ENCODE results near the gene CES3.
A peak's percentile ranks its signal among the peaks of the same experiment; 100 is the strongest.

The CES3 gene

DNA sequence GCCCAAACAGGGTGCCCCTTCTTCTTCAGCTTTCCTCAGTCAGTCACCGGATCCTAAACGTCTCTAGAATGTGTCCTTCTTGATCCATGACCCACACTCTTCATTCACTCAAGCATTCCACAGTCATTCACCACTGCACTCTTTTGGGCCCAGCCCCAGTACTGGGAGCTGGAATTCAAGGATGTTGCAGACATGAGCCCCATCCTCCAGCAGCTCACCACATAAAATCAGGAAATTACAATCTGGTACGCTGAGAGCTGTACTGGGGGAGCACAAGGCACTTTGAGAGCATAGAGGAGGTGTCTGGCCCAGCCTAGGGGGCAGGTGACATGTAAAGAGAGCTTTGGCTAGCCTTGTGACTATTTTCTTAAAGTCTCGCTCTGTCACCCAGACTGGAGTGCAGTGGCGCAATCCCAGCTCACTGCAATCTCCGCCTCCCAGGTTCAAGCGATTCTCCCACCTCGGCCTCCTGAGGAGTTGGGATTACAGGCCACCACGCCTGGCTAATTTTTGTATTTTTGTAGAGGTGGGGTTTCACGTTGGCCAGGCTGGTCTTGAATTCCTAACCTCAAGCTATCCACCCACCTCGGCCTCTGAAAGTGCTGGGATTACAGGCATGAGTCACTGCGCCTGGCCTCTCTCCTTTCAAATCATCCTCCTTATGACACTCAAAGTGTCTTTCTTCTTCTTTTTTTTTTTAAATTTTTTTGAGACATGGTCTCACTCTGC is 46.0 kb downstream of the CES3 start:
- no peak overlapping the region for H3K4me3 ChIP-seq (ENCODE audit: low read length)
- no peak for TF ChIP-seq ZNF274 (IDR thresholded peaks at IDR 0.05; ENCODE audit: low read depth, low read length)

- no peak overlapping the region for H3K4me3 ChIP-seq (ENCODE audit: low read length)
- TF ChIP-seq ZNF274 (IDR thresholded peaks at IDR 0.05; ENCODE audit: low read depth, low read length) = no peak
These were observed 48.1 kb downstream of the CES3 start for GRCh38 chr16:67009158-67009557.

DNA sequence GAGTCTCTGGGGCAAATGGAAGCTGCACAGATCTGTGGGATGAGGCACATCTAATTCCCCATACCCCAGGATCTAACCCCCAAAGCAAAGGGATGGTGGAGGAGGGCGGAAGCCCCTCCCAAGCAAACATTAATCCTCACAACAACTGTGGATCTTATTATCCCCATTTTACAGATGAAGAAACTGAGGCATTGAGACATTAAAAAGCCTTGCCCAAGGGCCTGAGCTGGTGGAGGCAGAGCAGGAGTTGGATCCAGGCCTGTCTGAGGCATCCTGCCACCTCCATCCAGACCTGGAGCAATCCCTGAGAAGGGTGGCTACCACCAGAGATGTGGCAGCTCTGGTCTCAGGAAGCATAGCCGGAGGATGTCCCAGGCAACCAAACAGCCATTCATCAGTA is 50.2 kb downstream of the CES3 start:
- H3K4me3 ChIP-seq (ENCODE audit: low read length) = no peak overlapping the region
- no peak for TF ChIP-seq ZNF274 (IDR thresholded peaks at IDR 0.05; ENCODE audit: low read depth, low read length)

GRCh38 chr16:67013233-67013822 is 52.3 kb downstream of the CES3 start:
- no peak for TF ChIP-seq ZNF274 (IDR thresholded peaks at IDR 0.05; ENCODE audit: low read depth, low read length)

DNA sequence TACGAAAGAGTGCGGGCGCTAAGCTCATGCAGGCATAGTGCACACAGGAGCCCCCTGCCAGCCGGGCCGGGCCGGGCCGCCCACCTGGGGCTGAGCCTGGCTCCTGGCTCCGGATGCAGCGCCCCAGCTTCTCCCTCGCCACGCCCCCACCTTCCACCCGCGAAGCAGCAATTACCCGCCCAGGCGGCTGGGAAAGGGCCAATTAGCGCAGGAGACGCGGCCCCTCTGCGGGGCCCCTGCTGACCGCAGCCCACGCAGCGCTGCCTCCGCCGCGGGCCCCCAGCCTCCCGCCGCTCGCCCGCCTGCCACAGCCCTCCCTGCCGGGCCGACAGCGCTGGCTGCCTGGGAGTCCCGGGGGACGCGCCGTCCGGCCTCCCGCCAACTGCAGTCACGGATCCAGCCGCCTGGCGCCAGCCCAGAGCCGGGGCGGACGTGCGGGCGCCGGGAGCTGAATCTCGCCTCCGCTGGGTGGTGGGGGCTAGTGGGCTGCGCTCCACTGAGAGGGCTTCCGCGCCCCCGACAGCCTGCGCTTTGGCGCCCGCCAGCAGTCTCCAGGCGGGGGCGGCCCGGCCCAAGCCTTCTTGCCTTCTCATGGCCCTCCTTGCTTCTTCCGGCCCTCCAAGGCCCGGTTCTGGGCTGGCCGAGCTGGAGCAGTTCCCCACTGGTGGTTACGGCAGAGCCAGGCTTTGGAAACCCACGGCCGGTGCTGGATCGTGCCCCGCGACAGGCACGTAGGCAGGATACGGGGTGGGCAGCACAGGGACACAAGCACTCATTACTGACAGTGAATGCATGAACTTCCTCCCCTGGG is 53.0 kb downstream of the CES3 start:
- peak overlapping the region; percentile 29; the same call in 1 of the 2 replicates for H3K4me3 ChIP-seq (ENCODE audit: low read length)
- no peak for TF ChIP-seq ZNF274 (IDR thresholded peaks at IDR 0.05; ENCODE audit: low read depth, low read length)

More at GRCh38 chr16:67013233-67013822, 52.3 kb downstream of the CES3 start:
- H3K4me3 ChIP-seq (ENCODE audit: low read length) = no peak overlapping the region; the same call in 1 of the 2 replicates

GRCh38 chr16:67014634-67015312 is 53.7 kb downstream of the CES3 start:
- no peak overlapping the region; the same call in 1 of the 2 replicates for H3K4me3 ChIP-seq (ENCODE audit: low read length)
- TF ChIP-seq ZNF274 (IDR thresholded peaks at IDR 0.05; ENCODE audit: low read depth, low read length) = no peak

GRCh38 chr16:67015313-67015731 is 54.3 kb downstream of the CES3 start:
- H3K4me3 ChIP-seq (ENCODE audit: low read length) = no peak overlapping the region
- TF ChIP-seq ZNF274 (IDR thresholded peaks at IDR 0.05; ENCODE audit: low read depth, low read length) = no peak

GRCh38 chr16:67016143-67016542 is 55.1 kb downstream of the CES3 start:
- H3K4me3 ChIP-seq (ENCODE audit: low read length) = no peak overlapping the region
- TF ChIP-seq ZNF274 (IDR thresholded peaks at IDR 0.05; ENCODE audit: low read depth, low read length) = no peak

- no peak for TF ChIP-seq ZNF274 (IDR thresholded peaks at IDR 0.05; ENCODE audit: low read depth, low read length)
- no peak overlapping the region for H3K4me3 ChIP-seq (ENCODE audit: low read length)
These were observed 55.8 kb downstream of the CES3 start for GRCh38 chr16:67016681-67017420.

DNA sequence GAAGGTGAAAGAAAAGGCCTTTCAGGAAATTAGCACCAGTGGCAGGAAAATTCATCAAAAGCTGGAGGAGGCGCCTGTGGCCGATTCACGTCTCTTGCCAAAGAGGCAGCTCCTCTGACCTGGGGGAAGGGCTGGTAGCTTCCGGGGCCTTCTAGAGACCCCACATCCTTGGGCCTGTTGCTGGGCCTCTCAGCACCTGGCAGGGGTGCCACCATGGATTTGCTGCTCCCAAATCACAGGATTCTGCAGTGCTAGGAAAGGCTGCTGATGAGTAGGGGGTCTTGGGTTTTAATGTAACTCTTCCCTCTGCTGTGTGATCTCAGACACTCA is 56.3 kb downstream of the CES3 start:
- H3K4me3 ChIP-seq (ENCODE audit: low read length) = no peak overlapping the region
- TF ChIP-seq ZNF274 (IDR thresholded peaks at IDR 0.05; ENCODE audit: low read depth, low read length) = no peak

DNA sequence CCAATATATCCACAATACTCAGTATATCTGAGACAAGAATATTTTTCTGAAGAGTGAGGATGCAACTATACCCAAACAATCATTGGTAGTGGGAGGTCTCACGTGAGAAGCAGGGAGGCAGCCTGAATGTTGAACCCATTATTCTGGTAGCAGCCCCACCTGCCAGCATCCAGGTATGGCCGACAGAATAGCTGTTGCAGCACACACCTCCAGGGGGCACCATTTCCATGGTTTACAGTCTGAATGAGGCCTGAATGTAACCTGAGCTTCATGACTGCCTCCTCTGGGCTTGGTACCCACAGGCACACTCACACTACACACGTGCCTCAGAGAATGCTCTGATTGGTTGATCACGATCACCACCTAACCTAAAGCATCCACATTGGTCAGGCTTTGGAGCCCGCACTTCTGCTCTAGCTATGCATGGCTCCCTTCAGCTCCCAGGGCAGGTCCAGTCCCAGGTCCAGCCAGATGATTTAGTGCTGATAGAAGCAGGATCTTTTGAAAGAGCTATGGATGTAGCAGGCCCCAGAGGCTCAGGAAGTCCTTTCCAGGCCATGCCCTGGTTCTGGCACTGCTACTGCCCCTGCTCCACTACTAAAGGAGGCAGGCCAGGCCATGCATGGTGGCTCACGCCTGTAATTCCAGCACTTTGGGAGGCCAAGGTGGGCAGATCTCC is 56.9 kb downstream of the CES3 start:
- no peak for TF ChIP-seq ZNF274 (IDR thresholded peaks at IDR 0.05; ENCODE audit: low read depth, low read length)
- no peak overlapping the region for H3K4me3 ChIP-seq (ENCODE audit: low read length)

GRCh38 chr16:67019171-67019570 is 58.1 kb downstream of the CES3 start:
- TF ChIP-seq ZNF274 (IDR thresholded peaks at IDR 0.05; ENCODE audit: low read depth, low read length) = no peak
- no peak overlapping the region for H3K4me3 ChIP-seq (ENCODE audit: low read length)

DNA sequence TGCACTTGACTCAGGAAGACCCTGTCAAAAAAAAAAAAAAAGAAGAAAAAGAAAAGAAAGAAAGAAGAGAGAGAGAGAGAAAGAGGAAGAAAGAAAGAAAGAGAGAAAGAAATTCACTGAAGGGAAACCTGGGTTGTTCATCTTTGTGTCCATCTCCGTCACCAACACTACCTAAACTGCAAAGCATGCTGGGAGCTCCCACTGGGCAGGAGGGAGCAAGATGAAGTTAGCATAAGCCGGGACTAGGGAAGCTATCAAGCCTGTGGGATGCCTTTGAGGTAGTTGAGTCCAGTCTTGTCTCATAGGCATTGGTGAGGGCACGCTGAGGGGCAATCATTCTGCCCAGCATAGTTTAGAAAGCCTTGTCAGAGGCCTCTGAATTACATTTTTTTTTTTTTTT is 60.3 kb downstream of the CES3 start:
- H3K4me3 ChIP-seq (ENCODE audit: low read length) = no peak overlapping the region
- no peak for TF ChIP-seq ZNF274 (IDR thresholded peaks at IDR 0.05; ENCODE audit: low read depth, low read length)

Measured in GM08714 (cell line).